ENCODE measurements around the gene DNAH9.

DNA sequence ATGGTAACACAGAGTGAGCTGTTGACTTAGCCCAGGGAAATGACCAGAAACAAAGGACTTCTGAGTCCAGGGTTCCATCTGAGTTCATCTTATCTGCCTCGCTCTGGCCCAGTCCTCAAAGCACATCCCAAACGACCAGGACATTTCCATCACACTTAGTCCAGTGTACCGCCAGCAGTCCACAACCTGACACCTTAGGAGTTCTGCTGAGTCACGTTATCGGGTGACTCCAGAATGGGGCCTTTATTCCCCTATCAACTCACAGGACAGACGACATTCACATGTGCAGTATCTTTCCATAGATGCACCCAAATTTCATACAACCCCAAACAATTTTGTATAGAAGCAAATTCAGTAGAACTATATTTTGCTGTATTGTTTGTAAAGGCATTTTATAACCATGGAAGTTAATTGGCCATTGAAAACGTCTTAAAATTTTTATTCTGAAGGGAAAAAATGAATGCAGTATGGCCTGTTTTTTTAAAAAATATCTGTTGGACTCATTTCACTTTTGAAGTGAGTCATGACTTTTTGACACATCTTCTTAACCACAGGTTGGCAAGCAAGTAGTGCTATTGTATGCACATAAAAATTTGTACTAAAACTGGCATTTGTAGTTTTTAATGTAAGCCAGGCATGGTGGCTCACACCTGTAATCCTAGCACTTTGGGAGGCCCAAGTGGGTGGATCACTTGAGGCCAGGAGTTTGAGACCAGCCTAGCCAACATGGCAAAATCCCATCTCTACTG lies 352.7 kb downstream of the DNAH9 start:
- TF ChIP-seq, protein P1, sequence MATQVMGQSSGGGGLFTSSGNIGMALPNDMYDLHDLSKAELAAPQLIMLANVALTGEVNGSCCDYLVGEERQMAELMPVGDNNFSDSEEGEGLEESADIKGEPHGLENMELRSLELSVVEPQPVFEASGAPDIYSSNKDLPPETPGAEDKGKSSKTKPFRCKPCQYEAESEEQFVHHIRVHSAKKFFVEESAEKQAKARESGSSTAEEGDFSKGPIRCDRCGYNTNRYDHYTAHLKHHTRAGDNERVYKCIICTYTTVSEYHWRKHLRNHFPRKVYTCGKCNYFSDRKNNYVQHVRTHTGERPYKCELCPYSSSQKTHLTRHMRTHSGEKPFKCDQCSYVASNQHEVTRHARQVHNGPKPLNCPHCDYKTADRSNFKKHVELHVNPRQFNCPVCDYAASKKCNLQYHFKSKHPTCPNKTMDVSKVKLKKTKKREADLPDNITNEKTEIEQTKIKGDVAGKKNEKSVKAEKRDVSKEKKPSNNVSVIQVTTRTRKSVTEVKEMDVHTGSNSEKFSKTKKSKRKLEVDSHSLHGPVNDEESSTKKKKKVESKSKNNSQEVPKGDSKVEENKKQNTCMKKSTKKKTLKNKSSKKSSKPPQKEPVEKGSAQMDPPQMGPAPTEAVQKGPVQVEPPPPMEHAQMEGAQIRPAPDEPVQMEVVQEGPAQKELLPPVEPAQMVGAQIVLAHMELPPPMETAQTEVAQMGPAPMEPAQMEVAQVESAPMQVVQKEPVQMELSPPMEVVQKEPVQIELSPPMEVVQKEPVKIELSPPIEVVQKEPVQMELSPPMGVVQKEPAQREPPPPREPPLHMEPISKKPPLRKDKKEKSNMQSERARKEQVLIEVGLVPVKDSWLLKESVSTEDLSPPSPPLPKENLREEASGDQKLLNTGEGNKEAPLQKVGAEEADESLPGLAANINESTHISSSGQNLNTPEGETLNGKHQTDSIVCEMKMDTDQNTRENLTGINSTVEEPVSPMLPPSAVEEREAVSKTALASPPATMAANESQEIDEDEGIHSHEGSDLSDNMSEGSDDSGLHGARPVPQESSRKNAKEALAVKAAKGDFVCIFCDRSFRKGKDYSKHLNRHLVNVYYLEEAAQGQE (IDR thresholded peaks at IDR 0.05; ENCODE audit: insufficient replicate concordance, low read depth): no peak
- TF ChIP-seq, protein P2, sequence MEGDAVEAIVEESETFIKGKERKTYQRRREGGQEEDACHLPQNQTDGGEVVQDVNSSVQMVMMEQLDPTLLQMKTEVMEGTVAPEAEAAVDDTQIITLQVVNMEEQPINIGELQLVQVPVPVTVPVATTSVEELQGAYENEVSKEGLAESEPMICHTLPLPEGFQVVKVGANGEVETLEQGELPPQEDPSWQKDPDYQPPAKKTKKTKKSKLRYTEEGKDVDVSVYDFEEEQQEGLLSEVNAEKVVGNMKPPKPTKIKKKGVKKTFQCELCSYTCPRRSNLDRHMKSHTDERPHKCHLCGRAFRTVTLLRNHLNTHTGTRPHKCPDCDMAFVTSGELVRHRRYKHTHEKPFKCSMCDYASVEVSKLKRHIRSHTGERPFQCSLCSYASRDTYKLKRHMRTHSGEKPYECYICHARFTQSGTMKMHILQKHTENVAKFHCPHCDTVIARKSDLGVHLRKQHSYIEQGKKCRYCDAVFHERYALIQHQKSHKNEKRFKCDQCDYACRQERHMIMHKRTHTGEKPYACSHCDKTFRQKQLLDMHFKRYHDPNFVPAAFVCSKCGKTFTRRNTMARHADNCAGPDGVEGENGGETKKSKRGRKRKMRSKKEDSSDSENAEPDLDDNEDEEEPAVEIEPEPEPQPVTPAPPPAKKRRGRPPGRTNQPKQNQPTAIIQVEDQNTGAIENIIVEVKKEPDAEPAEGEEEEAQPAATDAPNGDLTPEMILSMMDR (IDR thresholded peaks at IDR 0.05; ENCODE audit: insufficient read depth, low read length): no peak
